Activated T-cell treated with anti-CD3 and anti-CD28 coated beads for 1 hour (primary cell): ENCODE data around the gene ZNF281.
"Not testable (repeated sequence)": the region's sequence is repeated elsewhere in the genome, so short reads cannot be mapped to it uniquely, and the experiment has no call there.

ENCODE experiments used
- DNase-seq: peaks from one replicate; pipeline ENCODE4 v3.0.0-alpha.2; 2020; ENCODE audit warnings: low read depth

ZNF281 gene

GRCh38 chr1:200409761-200410565 is at the start of gene ZNF281:
Gene ZNF281, minus strand, starts transcription at chr1:200410036. Its CDS starts 331 bp downstream, at chr1:200409705.
- peak; percentile 92 for DNase-seq

GRCh38 chr1:200458780-200459179 is 48.9 kb upstream of the ZNF281 start:
- DNase-seq, result no peak

GRCh38 chr1:200457810-200458209 is 48.0 kb upstream of the ZNF281 start:
- no peak for DNase-seq

GRCh38 chr1:200454425-200454824 is 44.6 kb upstream of the ZNF281 start:
- DNase-seq, result no peak

GRCh38 chr1:200453553-200453905 is 43.7 kb upstream of the ZNF281 start:
- DNase-seq, result no peak

- no peak for DNase-seq
These were observed 43.2 kb upstream of the ZNF281 start for GRCh38 chr1:200452850-200453552.

- DNase-seq, result no peak
These were observed 38.4 kb upstream of the ZNF281 start for GRCh38 chr1:200448034-200448762.

GRCh38 chr1:200445213-200445612 is 35.4 kb upstream of the ZNF281 start:
- DNase-seq, result no peak

GRCh38 chr1:200444478-200444877 is 34.6 kb upstream of the ZNF281 start:
- no peak for DNase-seq

GRCh38 chr1:200443860-200444259 is 34.0 kb upstream of the ZNF281 start:
- DNase-seq, result no peak

- no peak for DNase-seq
These were observed 32.8 kb upstream of the ZNF281 start for GRCh38 chr1:200442537-200443156.

- no peak for DNase-seq
These were observed 32.2 kb upstream of the ZNF281 start for GRCh38 chr1:200442023-200442422.

- DNase-seq, result no peak
These were observed 29.1 kb upstream of the ZNF281 start for GRCh38 chr1:200438911-200439310.

GRCh38 chr1:200438413-200438812 is 28.6 kb upstream of the ZNF281 start:
- DNase-seq, result not testable (repeated sequence)

- DNase-seq, result no peak
These were observed 27.8 kb upstream of the ZNF281 start for GRCh38 chr1:200437556-200438203.

GRCh38 chr1:200437088-200437487 is 27.3 kb upstream of the ZNF281 start:
- DNase-seq, result no peak

- DNase-seq, result no peak
These were observed 26.6 kb upstream of the ZNF281 start for GRCh38 chr1:200436436-200436835.

- DNase-seq, result no peak
These were observed 25.5 kb upstream of the ZNF281 start for GRCh38 chr1:200435200-200435780.

- no peak for DNase-seq
These were observed 23.8 kb upstream of the ZNF281 start for GRCh38 chr1:200433586-200433985.

- no peak for DNase-seq
These were observed 22.8 kb upstream of the ZNF281 start for GRCh38 chr1:200432586-200432985.

GRCh38 chr1:200429221-200429751 is 19.4 kb upstream of the ZNF281 start:
- no peak for DNase-seq
